ENCODE measurements around the gene LRBA. TPM values are rescaled to one million over a fixed set of nuclear protein-coding genes. Genes with fewer than 3 reads are reported as not detected.

Gene LRBA
- total RNA-seq, 3 donors from 2014 or later = 26.9 to 138 (median 93.7) TPM

DNA sequence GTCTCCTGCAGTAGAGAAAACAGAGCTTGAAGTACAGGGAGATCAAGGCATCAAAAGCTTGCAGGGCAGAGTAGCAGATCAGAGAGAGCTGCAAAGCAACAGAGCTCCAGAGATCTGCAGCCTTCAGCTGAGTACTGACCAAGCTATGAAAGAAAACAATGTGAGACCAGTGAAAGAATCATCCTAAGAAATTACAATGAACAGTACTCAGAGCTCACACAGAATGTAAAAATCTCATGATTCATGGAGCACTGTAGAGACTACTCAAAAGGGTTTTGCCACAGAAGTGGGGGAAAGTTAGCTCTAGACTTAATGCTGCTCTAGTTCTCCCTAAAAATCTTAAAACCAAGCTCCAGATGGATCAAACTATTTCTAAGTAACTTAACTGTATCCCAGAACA lies 513.1 kb downstream of the LRBA start:
- intact Hi-C loops (cut with DNase I; ENCODE audit: low total_unique reads) = loop anchor here (5.0 kb wide), 1 partner anchor 150 kb away; no protein-coding TSS in a partner anchor
- H3K36me3 ChIP-seq = no peaks in the 10 kb centered on the region
- H3K4me1 ChIP-seq = no peaks in the 10 kb centered on the region
- H3K27ac ChIP-seq = no peak overlapping the region
- no peaks in the 10 kb centered on the region for H3K27me3 ChIP-seq
- no peak for TF ChIP-seq POLR2AphosphoS5 (IDR thresholded peaks at IDR 0.05)
- no peak for TF ChIP-seq POLR2A (IDR thresholded peaks at IDR 0.05)
- TF ChIP-seq CTCF (IDR thresholded peaks at IDR 0.05) = no peak
- no peak overlapping the region for H3K4me3 ChIP-seq
- DNase-seq (ENCODE audit: low spot score in 2 of 2) = no peak
- no peaks in the 10 kb centered on the region for H3K9me3 ChIP-seq

GRCh38 chr4:150501009-150501727 lies 513.9 kb downstream of the LRBA start:
- no peaks in the 10 kb centered on the region for H3K4me1 ChIP-seq
- DNase-seq (ENCODE audit: low spot score in 2 of 2) = no peak
- intact Hi-C loops (cut with DNase I; ENCODE audit: low total_unique reads) = loop anchor here (5.0 kb wide), 1 partner anchor 149 kb away; no protein-coding TSS in a partner anchor

GRCh38 chr4:150497612-150498011 lies 517.5 kb downstream of the LRBA start:
- TF ChIP-seq POLR2A (IDR thresholded peaks at IDR 0.05) (no peak), CTCF (IDR thresholded peaks at IDR 0.05) (no peak), POLR2AphosphoS5 (IDR thresholded peaks at IDR 0.05) (no peak)
- H3K36me3 ChIP-seq = no peaks in the 10 kb centered on the region
- no peak overlapping the region for H3K4me3 ChIP-seq
- H3K4me1 ChIP-seq = no peaks in the 10 kb centered on the region
- H3K27ac ChIP-seq = no peak overlapping the region
- H3K27me3 ChIP-seq = no peaks in the 10 kb centered on the region
- no peak for DNase-seq (ENCODE audit: low spot score in 2 of 2)
- no peaks in the 10 kb centered on the region for H3K9me3 ChIP-seq
- intact Hi-C loops (cut with DNase I; ENCODE audit: low total_unique reads) = no loop called here

More at GRCh38 chr4:150501009-150501727, 513.9 kb downstream of the LRBA start:
- H3K4me3 ChIP-seq = no peak overlapping the region
- H3K27ac ChIP-seq = no peak overlapping the region
- H3K36me3 ChIP-seq = no peaks in the 10 kb centered on the region
- no peak for TF ChIP-seq POLR2A (IDR thresholded peaks at IDR 0.05)
- H3K27me3 ChIP-seq = no peaks in the 10 kb centered on the region
- H3K9me3 ChIP-seq = no peaks in the 10 kb centered on the region

GRCh38 chr4:150495550-150495949 lies 519.5 kb downstream of the LRBA start:
- DNase-seq (ENCODE audit: low spot score in 2 of 2) = no peak
- TF ChIP-seq POLR2AphosphoS5 (IDR thresholded peaks at IDR 0.05) (no peak), POLR2A (IDR thresholded peaks at IDR 0.05) (no peak), CTCF (IDR thresholded peaks at IDR 0.05) (no peak)
- Histone ChIP-seq H3K27me3 (no peaks in the 10 kb centered on the region), H3K36me3 (no peaks in the 10 kb centered on the region), H3K27ac (no peak overlapping the region), H3K4me3 (no peak overlapping the region), H3K9me3 (no peaks in the 10 kb centered on the region), H3K4me1 (no peaks in the 10 kb centered on the region)
- intact Hi-C loops (cut with DNase I; ENCODE audit: low total_unique reads) = no loop called here

- Histone ChIP-seq H3K36me3 (no peaks in the 10 kb centered on the region), H3K27me3 (no peaks in the 10 kb centered on the region), H3K27ac (no peak overlapping the region), H3K9me3 (no peaks in the 10 kb centered on the region), H3K4me1 (no peaks in the 10 kb centered on the region), H3K4me3 (no peak overlapping the region)
- no peak for DNase-seq (ENCODE audit: low spot score in 2 of 2)
- no peak for TF ChIP-seq CTCF (IDR thresholded peaks at IDR 0.05)
- TF ChIP-seq POLR2AphosphoS5 (IDR thresholded peaks at IDR 0.05) = no peak
- TF ChIP-seq POLR2A (IDR thresholded peaks at IDR 0.05) = no peak
- intact Hi-C loops (cut with DNase I; ENCODE audit: low total_unique reads) = no loop called here
Measured at GRCh38 chr4:150493851-150494250, 521.2 kb downstream of the LRBA start.

Data from breast epithelium (tissue), 4 donors.